ENCODE data around the gene SNTA1. TPM values are rescaled to one million over a fixed set of nuclear protein-coding genes. Genes with fewer than 3 reads are reported as not detected.

The SNTA1 gene
- total RNA-seq, 1 experiment from 2014 or later: 14.6 TPM

- no peak overlapping the region for H3K9ac ChIP-seq (ENCODE audit: low read length)
- DNase-seq (ENCODE audit: low read depth, low spot score): no peak
- H3K36me3 ChIP-seq (ENCODE audit: control insufficient read depth in 1 of 2, insufficient read depth in 2 of 2, low read length in 2 of 2): no peaks in the 10 kb centered on the region; a peak in 2 of 4 replicates
- ATAC-seq: no peak
- H4K20me1 ChIP-seq (ENCODE audit: insufficient read depth): no peaks in the 10 kb centered on the region
- H3K27ac ChIP-seq (ENCODE audit: low read depth, low read length): no peak overlapping the region
- CTCF ChIA-PET: no interaction called here
- H3K9me2 ChIP-seq (ENCODE audit: insufficient read depth): no peaks in the 10 kb centered on the region
- H2AFZ ChIP-seq (ENCODE audit: low read depth, low read length, poor library complexity, severe bottlenecking): no peak overlapping the region
- intact Hi-C loops (cut with micrococcal nuclease): no loop called here
- H3K79me2 ChIP-seq (ENCODE audit: insufficient read depth, low read length): peaks cover 22% of the 10 kb centered on the region
- H3K9me3 ChIP-seq (ENCODE audit: control insufficient read depth in 1 of 2, insufficient read depth in 1 of 2, low read depth in 1 of 2, low read length in 2 of 2): no peaks in the 10 kb centered on the region
- POLR2A ChIA-PET: no interaction called here
- BruUV-seq (replicated peaks): no TSS peak
- TF ChIP-seq YY1 (IDR thresholded peaks at IDR 0.05; ENCODE audit: extremely low read depth, insufficient replicate concordance, low read depth, low read length): no peak
- TF ChIP-seq ZNF274 (IDR thresholded peaks at IDR 0.05; ENCODE audit: low read depth, low read length): no peak
- TF ChIP-seq CEBPB (IDR thresholded peaks at IDR 0.05; ENCODE audit: low read depth): no peak
- TF ChIP-seq CTCF (IDR thresholded peaks at IDR 0.05 in 2 of 3, conservative IDR thresholded peaks at IDR 0.05 in 1 of 3; ENCODE audit: borderline replicate concordance in 1 of 3, insufficient read depth in 1 of 3, low read depth in 2 of 3, low read length in 2 of 3): no peak
- no peak for TF ChIP-seq TCF7L2 (IDR thresholded peaks at IDR 0.05; ENCODE audit: borderline replicate concordance, extremely low read depth, insufficient read depth, insufficient read length)
- TF ChIP-seq REST (IDR thresholded peaks at IDR 0.05; ENCODE audit: low read depth): no peak
- no peak for TF ChIP-seq JUND (IDR thresholded peaks at IDR 0.05)
- TF ChIP-seq EZH2phosphoT487 (IDR thresholded peaks at IDR 0.05; ENCODE audit: borderline replicate concordance): no peak
- no peak for TF ChIP-seq FOSL1 (IDR thresholded peaks at IDR 0.05; ENCODE audit: low read depth)
- TF ChIP-seq CBX3 (IDR thresholded peaks at IDR 0.05; ENCODE audit: low read depth): no peak
- TF ChIP-seq POLR2AphosphoS5 (IDR thresholded peaks at IDR 0.05; ENCODE audit: low read depth, low read length): no peak
- no peak for TF ChIP-seq EZH2 (IDR thresholded peaks at IDR 0.05)
- no peak for TF ChIP-seq RAD21 (IDR thresholded peaks at IDR 0.05; ENCODE audit: low read depth)
- TF ChIP-seq SIN3A (IDR thresholded peaks at IDR 0.05; ENCODE audit: low read depth): no peak
- no peak for TF ChIP-seq ELF1 (IDR thresholded peaks at IDR 0.05; ENCODE audit: borderline replicate concordance, low read depth)
- TF ChIP-seq SP1 (IDR thresholded peaks at IDR 0.05; ENCODE audit: low read depth): no peak
- H3K27me3 ChIP-seq (ENCODE audit: insufficient read depth, low read length): no peaks in the 10 kb centered on the region
- H3K4me1 ChIP-seq (ENCODE audit: control insufficient read depth in 1 of 2, insufficient read depth in 2 of 2, low read length in 2 of 2): peaks cover 10 to 20% of the 10 kb centered on the region in 2 experiments
- H3K4me3 ChIP-seq (replicated peaks in 1 of 2; ENCODE audit: low read depth in 1 of 2, low read length in 2 of 2): no peak overlapping the region
- RAD21 ChIA-PET (ENCODE audit: low non-redundant PET in 1 of 2, low total read pairs in 2 of 2, uncharacterized antibody in 2 of 2, unreplicated experiment in 2 of 2): no interaction called here
- H3K4me2 ChIP-seq (ENCODE audit: low read length): no peak overlapping the region
Observed at GRCh38 chr20:33404281-33404680, 39.3 kb downstream of the SNTA1 start.

Data from HCT116 (cell line).